Measurements from ENCODE around the gene PCSK5.
"Not testable (repeated sequence)": the region's sequence is repeated elsewhere in the genome, so short reads cannot be mapped to it uniquely, and the experiment has no call there.

The PCSK5 gene

DNA sequence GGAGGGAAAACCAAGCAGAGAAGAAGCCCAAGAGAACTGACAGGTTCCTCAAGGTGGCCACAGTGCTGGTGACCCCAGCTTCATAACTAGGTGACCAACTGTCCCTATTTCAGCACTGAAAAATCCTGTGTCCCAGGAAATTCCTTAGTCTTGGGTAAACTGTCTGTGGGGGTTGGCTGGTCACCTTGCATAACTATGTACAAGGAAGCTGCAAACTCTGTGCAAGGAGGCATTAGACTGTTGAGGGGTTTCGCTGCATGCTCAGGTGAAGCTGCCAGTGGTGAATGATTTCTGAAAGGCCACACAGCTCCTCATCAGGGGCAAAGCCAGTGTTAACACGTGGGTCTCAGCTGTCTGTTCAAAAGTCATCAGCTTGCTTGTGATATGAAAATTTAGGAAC lies 36.9 kb downstream of the PCSK5 start:
- no peak for DNase-seq

DNA sequence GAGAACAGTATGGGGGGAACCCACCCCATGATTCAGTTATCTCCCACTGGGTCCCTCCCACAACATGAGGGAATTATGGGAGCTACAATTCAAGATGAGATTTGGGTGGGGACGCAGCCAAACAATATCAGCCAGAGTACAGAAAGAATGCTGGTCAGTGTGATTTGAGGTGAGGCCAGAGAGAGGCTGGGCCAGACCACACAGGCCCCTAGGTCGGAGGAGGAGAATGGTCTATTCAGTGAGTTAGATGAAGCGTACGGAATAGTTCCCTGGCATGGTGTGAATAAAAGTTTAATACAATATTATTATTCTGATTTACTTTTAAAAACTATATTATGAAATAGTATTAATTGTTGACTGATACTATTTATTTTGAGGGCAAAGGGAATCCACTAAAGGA lies 39.7 kb downstream of the PCSK5 start:
- no peak for DNase-seq

DNA sequence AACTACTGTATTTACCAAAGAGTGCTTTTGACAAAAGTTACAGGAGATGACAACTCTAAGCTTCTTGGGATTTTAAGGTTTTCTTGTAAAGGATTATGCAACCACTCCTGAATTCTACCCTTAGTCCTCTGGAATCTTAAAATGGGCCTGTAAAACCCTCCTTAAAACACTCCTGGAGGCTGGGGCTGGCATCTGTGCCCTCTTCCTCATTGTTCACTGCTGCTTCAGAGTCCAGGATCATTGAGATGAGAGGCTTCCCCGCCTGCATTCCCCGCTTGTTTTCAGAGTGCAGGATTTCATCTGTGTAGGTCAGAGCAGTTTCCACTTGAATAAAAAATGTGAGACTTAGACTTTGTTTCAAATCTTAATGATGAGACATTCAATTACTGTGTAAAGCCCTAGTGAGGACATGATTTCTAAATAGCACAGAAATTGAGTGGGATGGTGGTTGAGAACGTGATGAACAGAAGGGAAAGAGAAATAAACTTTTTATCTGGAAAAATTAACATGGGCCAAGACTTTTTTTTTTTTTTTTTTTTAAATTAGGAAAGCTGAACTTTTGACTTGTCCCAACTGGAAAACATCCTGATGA lies 40.4 kb downstream of the PCSK5 start:
- no peak for DNase-seq

DNA sequence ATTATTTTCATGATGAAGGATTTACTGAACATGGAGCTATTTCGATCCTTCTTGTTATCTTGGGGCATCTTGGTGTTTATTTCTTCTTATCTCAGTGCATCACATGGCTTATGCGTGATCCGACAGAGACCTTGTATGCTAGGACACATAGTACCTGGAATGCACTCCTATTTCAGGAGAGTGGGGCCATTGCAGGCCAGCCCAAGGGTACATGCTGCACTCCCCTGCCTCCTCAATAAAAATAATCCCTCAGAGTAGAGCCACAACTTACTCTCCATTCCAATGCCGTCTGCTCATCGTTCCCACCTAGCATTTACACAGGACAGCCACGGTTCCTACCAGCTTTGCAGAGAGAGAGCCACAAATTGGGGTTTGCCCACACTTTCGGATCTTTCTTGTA lies 43.5 kb downstream of the PCSK5 start:
- DNase-seq, result no peak

DNA sequence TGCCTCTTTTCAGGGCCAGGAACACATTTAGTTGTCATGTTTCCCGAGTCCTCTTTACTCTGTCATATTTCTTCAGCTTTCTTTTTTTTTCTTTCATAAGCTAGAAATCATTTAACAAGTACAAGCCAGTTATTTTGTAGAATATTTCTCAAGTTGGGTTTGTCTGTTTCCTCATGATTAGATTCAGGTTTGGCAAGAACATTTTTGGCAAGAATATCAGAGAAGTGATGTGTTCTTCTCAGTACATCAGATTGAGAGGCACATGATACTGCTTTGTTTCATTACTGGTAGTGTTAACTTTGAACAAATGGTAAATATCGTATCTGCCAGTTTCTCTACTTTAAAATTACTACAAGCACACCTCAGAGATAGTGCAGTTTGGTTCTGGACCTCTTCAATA lies 45.1 kb downstream of the PCSK5 start:
- DNase-seq, result no peak

DNA sequence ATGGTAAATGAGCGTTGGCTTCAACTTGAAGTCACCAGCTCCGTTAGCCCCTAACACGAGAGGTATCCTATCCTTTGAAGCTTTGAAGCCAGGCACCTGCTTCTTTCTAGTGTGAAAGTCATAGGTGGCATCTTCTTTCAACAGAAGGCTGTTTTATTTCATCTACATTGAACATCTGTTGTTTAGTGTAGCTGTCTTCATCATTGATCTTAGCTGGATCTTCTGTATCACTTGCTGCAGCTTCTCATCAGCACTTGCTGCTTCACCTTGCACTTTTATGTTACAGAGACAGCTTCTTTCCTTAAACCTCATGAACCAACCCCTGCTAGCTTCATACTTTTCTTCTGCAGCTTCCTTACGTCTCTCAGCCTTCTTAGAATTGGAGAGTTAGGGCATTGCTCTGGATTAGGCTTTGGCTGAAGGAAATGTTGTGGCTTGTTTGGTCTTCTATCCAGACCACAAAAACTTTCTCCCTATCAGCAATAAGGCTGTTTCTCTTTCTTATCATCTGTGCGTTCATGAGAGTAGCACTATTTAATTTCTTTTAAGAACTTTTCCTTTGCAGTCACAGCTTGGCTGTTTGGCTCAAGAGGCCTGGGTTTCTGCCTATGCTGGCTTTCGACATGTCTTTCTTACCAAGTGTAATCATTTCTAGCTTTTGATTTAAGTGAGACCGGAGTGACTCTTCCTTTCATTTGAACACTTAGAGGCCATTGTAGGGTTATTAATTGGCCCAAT lies 47.2 kb downstream of the PCSK5 start:
- no peak for DNase-seq

DNA sequence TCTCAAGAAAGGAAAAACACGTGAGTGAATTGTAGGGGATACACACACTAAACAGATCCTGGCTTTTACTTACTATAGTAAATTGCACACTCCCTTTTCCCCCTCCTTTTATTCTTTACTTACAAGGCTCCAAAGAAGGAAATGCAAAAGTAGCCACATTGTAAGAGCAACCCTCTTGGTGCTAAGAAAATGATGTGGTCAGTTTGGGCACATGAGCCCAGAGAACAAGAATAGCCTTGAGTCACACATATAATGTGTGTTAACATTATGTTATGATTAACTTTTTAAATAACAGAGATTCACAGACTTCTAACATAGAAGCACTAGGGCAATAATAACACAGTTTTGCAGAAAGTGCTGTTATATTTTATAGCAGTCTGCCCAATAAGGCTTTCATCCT lies 48.5 kb downstream of the PCSK5 start:
- no peak for DNase-seq

DNA sequence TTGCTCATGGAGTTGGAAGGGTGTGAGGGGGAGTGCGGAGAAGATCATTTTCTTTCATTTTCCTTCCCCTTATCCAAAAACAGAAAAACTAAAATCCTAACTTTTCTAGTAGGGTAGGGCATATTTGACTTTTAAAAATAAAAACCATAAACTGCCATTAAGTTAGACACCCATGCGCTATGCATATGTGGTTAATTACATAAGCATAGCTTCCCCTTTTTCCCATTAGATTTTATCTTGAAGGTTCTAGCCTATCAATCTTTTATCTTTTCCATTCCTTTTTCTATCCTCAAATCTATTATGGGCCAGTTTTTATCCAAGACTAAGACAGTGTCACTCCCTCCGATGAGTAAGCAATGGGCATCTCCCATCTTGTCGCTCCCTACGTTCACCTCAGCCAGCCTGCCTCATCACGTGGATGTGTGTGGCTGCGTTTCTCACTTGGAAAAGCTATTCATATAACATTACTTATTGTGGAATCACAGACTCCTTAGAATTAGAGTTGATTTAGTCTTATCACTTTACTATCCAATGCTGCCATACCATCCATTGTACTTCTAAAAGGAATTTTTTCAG lies 49.2 kb downstream of the PCSK5 start:
- no peak for DNase-seq

DNA sequence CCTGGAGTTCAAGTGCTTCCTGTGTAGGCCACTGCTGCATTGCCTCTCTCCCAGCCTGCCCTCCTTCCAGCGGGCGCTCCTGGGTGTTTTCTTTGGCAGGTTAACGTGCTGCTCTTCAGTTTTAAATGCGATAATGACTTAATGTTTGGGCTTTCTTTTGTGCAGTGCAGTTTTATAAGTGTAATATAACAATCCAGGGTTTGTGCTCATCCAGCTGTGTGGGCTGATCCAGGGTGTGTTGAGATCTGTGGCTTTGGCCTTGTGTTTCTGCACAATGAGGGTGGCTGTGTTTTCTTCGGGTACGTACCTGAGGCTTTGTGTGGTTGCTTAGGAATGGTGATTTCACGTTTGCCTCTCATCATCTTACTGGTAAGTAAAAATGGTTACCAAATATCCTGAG lies 50.6 kb downstream of the PCSK5 start:
- DNase-seq, result no peak

DNA sequence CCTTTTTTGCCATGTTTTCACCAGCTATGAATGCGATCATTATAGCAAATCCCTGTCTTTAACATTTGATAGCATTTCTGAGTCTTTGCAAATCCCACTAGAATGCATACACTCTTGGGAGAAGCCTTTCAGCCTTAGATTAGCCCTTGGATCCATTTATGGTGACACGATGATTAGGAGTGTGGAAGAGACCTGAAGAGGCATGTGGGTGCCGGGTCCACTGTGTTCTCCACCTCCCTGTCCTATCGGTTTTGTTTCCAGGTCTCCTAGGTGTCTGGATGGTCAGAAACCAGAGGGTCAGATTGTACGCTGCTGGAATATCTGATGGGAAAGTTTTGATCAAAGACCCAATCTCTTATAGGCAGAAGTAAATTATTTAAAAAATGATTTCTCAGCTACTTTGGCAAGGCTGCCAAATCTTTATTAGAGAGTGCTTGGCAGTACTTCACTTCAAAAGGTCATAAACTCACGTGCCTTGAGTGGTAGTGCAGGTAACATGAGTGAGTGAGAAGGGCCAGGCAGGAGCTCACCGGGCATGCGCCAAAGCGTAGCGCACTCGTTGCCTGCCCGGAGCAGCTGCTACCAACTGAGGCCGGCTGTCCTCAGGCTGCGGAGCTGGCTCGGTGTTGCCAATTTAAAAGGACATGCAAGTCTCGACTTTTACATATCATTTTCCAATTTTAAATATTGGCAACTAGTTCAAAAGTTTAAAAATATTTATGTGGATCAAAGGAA lies 51.3 kb downstream of the PCSK5 start:
- DNase-seq, result no peak

DNA sequence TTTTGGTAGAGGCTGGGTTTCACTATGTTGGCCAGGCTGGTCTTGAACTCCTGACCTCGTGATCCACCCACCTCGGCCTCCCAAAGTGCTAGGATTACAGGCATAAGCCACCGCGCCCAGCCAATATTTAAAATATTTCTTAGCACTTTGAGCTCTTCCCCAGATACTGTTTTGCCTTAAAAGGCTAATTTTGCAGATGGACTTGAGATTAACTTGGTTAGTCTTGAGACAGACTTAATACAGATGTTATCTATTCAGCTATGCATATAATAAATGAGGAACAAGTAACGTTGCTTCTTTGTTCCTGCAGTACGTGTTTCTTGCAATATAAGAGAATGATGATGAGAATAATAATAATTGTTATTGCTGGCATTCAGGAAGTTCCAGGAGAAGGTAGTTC lies 56.3 kb downstream of the PCSK5 start:
- no peak for DNase-seq

DNA sequence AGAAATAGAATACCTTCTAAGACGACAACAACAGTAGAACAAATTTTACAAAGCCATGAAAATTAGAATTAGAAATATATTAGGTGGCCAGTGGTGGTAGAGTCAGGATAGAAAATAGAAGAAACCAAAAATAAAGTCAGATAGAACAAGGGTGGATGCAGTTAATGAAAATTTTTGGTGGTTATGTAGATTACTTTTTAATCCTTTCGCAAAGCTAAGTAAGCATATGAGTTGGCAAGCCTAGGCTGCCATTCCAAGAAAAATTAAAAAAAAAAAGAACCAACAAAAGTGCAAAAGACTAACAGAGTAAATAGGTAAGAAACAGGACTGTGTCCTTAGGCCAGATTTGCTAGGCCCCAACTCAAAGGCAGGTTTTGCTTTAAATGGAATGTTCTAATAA lies 56.8 kb downstream of the PCSK5 start:
- DNase-seq, result no peak

DNA sequence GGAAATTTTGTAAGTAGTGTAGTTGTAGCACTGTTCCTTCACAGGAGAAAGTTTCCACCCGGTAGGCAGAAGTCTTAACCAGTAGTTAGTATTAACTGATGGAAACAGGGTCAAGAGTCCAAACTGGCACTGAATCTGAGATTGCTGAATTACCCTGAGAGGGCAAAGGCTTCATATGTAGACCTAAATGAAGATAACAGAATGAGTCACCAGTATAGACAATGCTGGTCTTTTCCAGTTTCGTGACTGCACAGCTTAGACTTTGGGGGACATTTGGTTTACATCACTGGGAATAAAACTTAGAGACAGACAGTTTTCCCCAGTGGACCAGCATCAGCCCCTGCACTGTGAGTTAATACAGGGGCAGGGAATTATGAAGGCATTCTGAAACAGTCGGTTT lies 60.5 kb downstream of the PCSK5 start:
- DNase-seq, result no peak

DNA sequence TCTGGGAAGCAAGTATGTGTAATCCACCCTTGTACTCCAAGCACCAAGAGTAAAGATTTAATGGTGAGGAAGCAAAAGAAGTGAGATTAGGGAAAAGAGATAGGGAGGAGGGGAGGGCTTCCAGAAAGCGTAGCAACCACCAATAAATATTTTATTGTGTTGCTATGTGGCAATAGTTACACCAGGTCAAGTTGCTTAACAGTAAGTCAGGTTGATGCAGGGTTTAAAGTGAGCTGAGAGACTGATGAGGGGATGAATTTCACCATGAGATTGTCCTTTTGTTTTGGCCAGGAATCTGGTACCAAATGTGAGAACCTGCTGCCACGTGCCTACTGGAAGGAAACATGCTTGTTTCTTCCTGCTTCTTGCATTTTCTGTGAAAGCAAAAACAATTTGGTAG lies 62.7 kb downstream of the PCSK5 start:
- no peak for DNase-seq

DNA sequence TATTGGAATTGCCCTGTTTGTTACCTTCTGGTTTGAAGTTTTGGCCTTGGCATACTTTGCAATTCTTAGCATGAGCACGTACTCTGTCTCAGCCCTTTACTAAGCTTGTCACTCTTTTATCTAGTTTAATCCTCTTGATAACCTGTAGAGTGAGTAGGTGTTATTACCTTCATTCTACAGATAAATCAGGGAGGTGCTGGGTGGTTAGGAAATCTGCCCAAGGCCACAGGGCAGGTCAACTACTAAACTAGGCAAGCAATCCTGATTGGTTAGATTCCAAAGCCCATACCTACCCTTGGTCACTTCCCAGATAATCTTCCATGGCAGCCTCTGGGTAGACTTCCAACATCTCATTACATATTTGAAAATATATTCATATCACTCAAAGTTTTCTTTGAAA lies 65.7 kb downstream of the PCSK5 start:
- DNase-seq, result no peak

DNA sequence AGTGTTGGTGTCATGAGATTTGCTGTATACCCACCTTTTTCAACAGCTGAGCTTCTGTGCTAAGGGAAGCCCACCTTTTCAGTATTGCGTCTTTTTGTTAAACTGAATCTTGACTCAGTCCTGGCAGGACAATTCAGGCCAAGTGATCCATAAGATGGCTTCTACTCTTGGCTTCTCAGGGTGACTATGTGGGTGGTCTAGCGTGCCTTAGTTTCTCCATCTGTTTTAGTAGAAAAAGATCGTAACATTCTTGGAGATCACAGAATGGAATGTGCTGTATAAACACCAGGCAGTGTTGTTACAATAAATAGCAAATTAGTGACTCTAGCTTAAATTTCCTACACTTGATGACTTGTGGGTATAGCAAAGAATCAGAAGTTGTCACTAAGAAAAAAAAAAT lies 66.6 kb downstream of the PCSK5 start:
- DNase-seq, result no peak

DNA sequence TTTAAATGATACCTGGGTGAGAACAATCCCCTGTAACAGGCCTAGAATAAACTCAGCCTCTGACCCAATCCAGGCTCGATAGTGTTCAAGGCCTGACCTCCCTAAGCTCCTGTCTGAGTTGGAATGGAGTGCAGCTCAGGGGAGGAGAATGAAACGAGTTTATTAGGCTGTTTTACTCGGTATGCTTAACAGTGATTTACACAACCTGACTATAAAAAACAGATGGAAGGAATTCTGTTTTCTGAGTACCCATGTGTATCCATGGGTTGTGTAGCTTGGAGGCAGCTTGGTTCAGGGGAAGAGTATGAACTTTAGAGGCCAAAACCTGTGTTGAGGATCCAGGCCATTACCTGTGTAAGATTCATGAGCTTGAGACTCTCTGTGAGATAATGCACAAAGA lies 67.8 kb downstream of the PCSK5 start:
- no peak for DNase-seq

DNA sequence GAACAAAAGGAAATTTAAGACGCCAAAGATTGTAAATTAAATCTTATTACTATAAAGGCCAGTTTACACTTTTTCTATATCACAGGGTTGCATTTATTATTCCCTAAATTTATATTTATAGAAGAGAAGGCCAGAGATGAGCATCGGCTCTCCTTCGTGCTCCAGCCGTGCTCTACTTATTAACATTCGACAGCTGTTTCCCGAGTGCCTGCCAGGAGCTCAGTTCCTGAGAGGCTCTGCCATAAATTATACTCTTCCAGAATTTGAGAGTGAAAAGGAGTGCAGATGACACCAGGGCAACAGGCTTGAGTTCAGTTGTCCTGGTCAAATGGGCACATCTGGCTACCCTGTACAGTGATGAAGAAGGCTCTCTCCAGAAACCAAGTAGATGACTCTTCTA lies 70.1 kb downstream of the PCSK5 start:
- peak; percentile 68 for DNase-seq

DNA sequence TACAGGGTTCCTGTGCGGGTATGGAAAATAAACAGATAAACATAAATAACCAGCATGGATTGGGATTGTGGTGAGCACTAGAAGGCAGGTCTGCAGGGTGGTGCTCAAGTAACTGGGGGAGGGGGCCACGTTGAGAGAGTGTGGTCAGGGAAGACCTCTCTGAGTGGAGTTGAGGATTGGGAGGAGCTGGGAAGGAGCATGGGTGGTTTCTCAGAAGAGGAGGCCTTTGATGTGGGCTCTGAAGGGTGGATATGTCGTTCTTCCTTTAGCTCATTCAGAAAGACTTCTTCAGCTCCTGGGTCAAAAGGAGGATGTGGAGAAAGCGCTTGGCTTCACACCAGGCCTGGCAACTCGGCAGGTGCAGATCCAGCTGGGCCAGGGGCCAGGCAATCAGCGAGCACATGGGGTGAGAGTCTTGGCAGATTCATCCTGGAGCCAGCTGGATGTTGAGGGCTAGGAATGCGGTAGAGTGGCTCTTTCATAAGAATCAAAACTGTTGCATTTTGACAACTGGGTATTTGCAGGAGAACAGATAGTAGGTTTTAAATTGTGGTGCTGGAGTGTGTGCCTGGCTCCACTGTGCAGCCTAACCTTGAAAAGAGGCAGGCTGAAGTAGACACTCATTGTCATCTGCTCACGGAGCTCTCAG lies 71.7 kb downstream of the PCSK5 start:
- DNase-seq, result peak; percentile 78

DNA sequence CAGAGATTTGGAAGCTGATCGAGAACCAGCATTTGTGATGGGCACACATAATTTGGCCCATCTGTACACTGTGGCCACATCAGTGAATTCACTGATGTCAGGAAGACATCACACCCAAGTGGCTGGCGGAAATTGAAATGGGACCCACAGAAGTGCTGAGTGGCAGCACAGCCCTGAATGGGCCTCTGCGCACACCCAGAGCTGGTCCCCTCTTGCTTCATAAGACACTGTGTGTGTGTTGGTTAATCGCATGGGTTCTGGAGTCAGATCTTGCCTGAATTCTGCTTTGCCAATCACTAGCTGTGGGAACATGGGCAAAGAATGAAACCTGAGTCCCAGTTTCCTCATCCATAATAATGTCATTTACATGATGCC lies 72.2 kb downstream of the PCSK5 start:
- no peak for DNase-seq

DNA sequence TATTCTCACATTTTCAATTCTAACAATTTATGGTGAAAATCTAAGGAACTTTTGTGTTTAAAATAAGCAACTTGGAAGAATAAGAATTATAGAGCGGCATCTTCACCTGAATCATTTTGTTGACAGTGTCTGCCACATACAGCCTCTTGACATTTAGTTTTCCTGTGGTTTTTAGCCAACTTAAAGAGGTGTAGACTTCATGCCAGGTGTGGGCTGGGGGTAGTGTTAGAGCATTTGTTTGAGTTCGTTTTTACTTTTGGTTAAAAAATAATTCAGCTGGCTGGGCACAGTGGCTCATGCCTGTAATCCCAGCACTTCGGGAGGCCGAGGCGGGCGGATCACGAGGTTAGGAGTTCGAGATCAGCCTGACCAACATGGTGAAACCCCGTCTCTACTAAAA lies 72.8 kb downstream of the PCSK5 start:
- not testable (repeated sequence) for DNase-seq

DNA sequence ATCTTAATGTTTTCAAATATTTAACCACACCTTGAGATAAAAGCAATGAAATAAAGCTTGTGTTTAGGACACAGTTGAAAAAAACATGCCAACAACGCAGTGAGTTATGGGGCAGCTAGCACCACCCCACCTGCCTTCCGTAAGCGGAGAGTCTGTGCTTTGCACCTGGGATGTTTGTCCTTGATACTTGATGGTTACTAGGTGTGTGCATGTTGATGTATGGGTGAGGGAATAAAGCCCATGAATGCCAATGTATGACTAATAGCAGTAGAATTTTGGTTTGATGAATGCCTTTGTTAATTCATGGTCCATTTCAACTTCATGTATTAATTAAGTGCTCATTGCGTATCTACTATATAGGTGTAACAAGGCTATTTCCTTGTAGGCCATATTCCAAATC lies 74.0 kb downstream of the PCSK5 start:
- DNase-seq, result no peak

DNA sequence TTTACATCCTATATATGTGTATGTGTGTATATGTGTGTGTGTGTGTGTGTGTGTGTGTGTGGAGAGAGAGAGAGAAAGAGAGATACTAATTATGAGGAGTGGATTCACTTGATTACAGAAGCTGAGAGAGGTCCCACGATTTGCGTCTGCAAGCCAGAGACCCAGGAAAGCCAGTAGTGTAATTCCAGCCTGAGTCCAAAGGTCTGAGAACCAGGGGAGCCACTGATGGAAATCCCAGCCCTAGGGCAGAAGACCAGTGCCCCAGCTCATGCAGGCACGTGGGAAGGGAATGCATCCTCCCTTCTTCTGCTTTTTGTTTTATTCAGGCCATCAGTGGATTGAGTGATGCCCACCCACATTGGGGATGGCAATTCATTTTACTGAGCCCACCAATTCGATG lies 74.8 kb downstream of the PCSK5 start:
- no peak for DNase-seq

DNA sequence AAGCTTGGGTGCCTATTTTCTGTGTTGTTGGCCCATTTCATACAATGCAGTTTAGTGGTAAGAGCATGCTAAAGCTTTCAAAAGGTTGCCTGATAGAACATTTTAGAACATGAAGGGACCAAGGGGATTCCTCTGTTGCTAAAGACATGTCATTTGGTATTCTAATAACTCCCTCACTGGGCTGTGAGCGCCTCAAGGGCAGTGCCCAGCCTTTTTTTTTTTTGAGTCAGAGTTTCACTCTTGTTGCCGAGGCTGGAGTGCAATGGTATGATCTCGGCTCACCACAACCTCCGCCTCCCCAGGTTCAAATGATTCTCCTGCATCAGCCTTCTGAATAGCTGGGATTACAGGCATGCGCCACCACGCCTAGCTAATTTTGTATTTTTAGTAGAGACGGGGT lies 77.1 kb downstream of the PCSK5 start:
- no peak for DNase-seq
